Breast epithelium (tissue), 3 donors: ENCODE data around the gene RDH13.

ENCODE experiments used
- CTCF ChIP-seq, 3 donors: fragments of 450-650 bp; IDR thresholded peaks; one replicate each; pipeline ENCODE4 v1.5.1; 2016 to 2017; ENCODE audit warnings: antibody characterized with exemption in 3 of 3, mild to moderate bottlenecking in 3 of 3, moderate library complexity in 3 of 3
- POLR2A ChIP-seq: fragments of 450-650 bp; IDR thresholded peaks from one replicate; pipeline ENCODE4 v1.6.1; 2016; ENCODE audit warnings: antibody characterized with exemption, mild to moderate bottlenecking, moderate library complexity

- TF ChIP-seq CTCF (IDR thresholded peaks at IDR 0.05) (no peak), POLR2A (no peak)
These were observed 4.9 kb upstream of the RDH13 start for GRCh38 chr19:55067869-55068268.
